ENCODE results near the gene SLC22A23.

SLC22A23 gene

GRCh38 chr6:3405679-3406078, 51.2 kb downstream of the SLC22A23 start:
- H3K4me1 ChIP-seq, result no peaks in the 10 kb centered on the region; the same call in 1 of the 2 replicates
- no peak overlapping the region for H3K4me3 ChIP-seq
- no peaks in the 10 kb centered on the region for H3K27me3 ChIP-seq (ENCODE audit: low read depth)
- no peaks in the 10 kb centered on the region for H3K36me3 ChIP-seq (replicated peaks)
- DNase-seq (ENCODE audit: low spot score in 2 of 2), result no peak
- no peaks in the 10 kb centered on the region for H3K9me3 ChIP-seq
- in situ Hi-C loops (cut with MboI; ENCODE audit: low sequenced_read_pairs), result no loop called here

DNA sequence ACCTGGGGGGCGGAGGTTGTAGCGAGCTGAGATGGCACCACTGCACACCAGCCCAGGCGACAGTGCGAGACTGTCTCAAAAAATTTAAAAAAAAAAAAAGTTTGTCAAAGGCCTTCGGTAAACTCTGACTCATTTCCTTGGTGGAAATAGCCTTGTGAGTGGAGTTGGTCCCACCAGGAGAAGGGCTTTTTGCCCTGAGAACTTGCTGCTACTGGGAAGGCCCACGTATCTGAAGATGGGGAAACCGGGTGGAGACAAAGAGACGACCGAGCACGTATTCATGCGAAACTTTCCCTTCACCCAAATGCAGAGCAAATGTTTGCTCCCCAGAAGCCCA, 51.7 kb downstream of the SLC22A23 start:
- no peaks in the 10 kb centered on the region for H3K9me3 ChIP-seq
- DNase-seq (ENCODE audit: low spot score in 2 of 2), result no peak
- no peaks in the 10 kb centered on the region for H3K36me3 ChIP-seq (replicated peaks)
- H3K4me1 ChIP-seq, result no peaks in the 10 kb centered on the region; the same call in 1 of the 2 replicates
- in situ Hi-C loops (cut with MboI; ENCODE audit: low sequenced_read_pairs), result no loop called here
- H3K4me3 ChIP-seq, result no peak overlapping the region
- no peaks in the 10 kb centered on the region for H3K27me3 ChIP-seq (ENCODE audit: low read depth)

DNA sequence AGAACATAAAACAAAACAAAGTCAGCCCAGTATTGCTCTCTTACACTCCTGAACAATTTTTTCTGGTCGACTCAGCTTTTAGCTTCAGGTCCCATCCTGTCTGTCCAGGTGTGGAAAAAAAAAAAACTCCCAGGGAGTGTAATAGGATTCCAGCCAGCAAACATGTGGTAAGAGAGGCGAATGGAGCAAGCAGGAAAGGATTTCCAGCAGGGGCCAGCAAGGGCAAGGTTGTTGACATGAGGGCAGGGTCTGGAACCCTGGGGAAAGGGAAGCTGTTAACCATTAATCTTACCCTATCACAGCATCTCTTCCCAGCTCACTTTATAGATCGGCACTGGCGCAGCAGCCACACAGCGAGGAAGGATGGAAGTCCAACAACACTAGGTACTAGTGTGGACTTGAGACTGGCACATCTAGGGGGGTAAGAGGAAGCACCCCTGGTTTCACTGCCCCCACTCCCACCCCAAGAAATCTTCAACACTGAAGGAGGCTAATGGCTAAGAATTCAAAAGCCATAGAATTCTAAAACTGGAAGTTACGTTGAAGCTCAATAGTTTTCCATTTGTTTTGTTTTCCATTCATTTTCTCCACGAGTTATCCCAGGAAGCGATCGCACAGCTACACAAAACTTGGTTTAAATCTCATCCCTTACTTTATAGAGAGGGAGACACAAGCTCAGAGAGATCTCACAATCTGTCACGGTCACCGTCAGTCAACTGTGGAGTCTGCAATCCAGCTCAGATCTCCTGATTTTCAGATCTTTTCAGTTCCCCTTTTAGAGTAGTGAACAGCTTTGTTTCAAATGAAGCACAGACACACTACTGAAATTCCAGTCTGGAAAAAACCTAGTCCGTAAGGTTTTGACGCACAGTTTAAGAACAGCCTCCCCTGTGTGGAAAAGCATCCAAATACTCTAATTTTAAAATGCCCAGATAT, 53.3 kb downstream of the SLC22A23 start:
- no peak for DNase-seq (ENCODE audit: low spot score in 2 of 2)

GRCh38 chr6:3402310-3403237, 54.3 kb downstream of the SLC22A23 start:
- Histone ChIP-seq H3K4me3 (no peak overlapping the region), H3K9me3 (no peaks in the 10 kb centered on the region), H3K4me1 (no peaks in the 10 kb centered on the region), H3K27me3 (ENCODE audit: low read depth) (no peaks in the 10 kb centered on the region), H3K36me3 (replicated peaks) (no peaks in the 10 kb centered on the region)
- in situ Hi-C loops (cut with MboI; ENCODE audit: low sequenced_read_pairs), result no loop called here
- no peak for DNase-seq (ENCODE audit: low spot score in 2 of 2)

More for the DNA sequence above, 53.3 kb downstream of the SLC22A23 start:
- Histone ChIP-seq H3K27me3 (ENCODE audit: low read depth) (no peaks in the 10 kb centered on the region), H3K4me1 (no peaks in the 10 kb centered on the region), H3K4me3 (no peak overlapping the region), H3K9me3 (no peaks in the 10 kb centered on the region), H3K36me3 (replicated peaks) (no peaks in the 10 kb centered on the region)
- in situ Hi-C loops (cut with MboI; ENCODE audit: low sequenced_read_pairs), result no loop called here

GRCh38 chr6:3400162-3400561, 56.7 kb downstream of the SLC22A23 start:
- no peak for DNase-seq (ENCODE audit: low spot score in 2 of 2)
- Histone ChIP-seq H3K9me3 (no peaks in the 10 kb centered on the region), H3K4me1 (no peaks in the 10 kb centered on the region), H3K4me3 (no peak overlapping the region), H3K36me3 (replicated peaks) (no peaks in the 10 kb centered on the region), H3K27me3 (ENCODE audit: low read depth) (no peaks in the 10 kb centered on the region)
- in situ Hi-C loops (cut with MboI; ENCODE audit: low sequenced_read_pairs), result no loop called here

DNA sequence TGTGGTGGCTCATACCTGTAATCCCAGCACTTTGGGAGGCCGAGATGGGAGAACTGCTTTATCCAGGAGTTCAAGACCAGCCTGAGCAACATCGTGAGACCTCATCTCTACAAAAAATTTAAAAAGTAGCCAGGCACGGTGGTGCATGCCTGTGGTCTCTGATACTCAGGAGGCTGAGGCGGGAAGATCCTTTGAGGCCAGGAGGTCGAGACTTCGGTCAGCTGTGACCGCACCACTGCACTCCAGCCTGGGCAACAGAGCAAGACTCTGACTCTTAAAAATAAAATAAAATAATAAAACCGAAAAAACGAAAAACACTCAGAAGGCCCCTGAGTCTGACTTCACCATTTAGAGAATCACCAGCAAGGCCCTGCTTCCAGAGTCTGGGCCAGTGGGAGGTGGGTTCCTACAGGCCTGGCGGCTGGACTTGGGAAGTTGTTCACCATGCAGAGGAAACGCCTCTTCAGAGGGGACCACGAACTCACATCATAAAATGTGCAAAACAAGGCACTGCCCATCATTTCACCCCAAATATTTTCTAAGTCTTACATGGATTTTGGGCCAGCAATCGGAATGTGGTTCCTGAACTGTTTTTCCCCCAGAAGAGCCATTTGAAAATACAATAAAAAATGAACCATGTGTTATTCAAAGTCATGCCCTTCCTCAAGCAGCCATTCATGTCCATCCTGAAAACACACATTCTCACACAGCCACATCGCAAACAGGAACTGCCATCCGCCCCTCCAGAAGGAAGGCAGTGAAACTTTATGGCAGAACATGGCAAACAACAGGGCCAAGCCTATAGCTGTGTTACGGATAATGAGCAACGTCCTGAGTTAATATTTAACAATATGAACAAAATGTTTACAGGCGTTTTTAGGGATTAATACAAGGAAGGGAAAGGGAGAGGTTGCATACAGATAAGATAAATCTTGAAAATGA, 57.8 kb downstream of the SLC22A23 start:
- no peak overlapping the region for H3K4me3 ChIP-seq
- no peak for DNase-seq (ENCODE audit: low spot score in 2 of 2)
- no peaks in the 10 kb centered on the region for H3K36me3 ChIP-seq (replicated peaks)
- H3K9me3 ChIP-seq, result no peaks in the 10 kb centered on the region
- no peaks in the 10 kb centered on the region for H3K27me3 ChIP-seq (ENCODE audit: low read depth)
- H3K4me1 ChIP-seq, result no peaks in the 10 kb centered on the region
- in situ Hi-C loops (cut with MboI; ENCODE audit: low sequenced_read_pairs), result no loop called here

DNA sequence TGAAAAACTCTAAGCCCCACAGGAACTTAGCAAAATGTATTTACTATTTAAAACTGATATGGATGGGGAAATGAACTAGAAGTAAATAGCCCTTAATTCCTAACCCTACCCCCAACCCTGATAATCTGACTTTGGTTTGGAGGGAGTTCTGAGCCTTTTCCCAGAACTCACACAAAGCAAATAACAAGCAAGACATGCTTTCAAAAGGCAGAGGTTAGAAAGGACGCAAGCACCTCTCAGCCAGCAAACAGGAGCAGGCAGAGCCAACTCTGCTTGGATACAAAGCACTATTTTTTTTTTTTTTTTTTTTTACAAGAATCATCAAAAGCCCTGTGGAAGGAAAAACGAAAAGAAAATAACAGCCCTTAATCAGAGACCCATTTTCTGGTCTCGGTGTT, 58.7 kb downstream of the SLC22A23 start:
- H3K4me3 ChIP-seq, result no peak overlapping the region
- no peaks in the 10 kb centered on the region for H3K36me3 ChIP-seq (replicated peaks)
- no peaks in the 10 kb centered on the region for H3K4me1 ChIP-seq
- H3K9me3 ChIP-seq, result no peaks in the 10 kb centered on the region
- no peak for DNase-seq (ENCODE audit: low spot score in 2 of 2)
- H3K27me3 ChIP-seq (ENCODE audit: low read depth), result no peaks in the 10 kb centered on the region
- in situ Hi-C loops (cut with MboI; ENCODE audit: low sequenced_read_pairs), result no loop called here

- Histone ChIP-seq H3K36me3 (replicated peaks) (no peaks in the 10 kb centered on the region), H3K9me3 (no peaks in the 10 kb centered on the region), H3K4me1 (no peaks in the 10 kb centered on the region), H3K27me3 (ENCODE audit: low read depth) (no peaks in the 10 kb centered on the region), H3K4me3 (no peak overlapping the region)
- in situ Hi-C loops (cut with MboI; ENCODE audit: low sequenced_read_pairs), result no loop called here
- no peak for DNase-seq (ENCODE audit: low spot score in 2 of 2)
Measured at GRCh38 chr6:3397229-3398164, 59.4 kb downstream of the SLC22A23 start.

DNA sequence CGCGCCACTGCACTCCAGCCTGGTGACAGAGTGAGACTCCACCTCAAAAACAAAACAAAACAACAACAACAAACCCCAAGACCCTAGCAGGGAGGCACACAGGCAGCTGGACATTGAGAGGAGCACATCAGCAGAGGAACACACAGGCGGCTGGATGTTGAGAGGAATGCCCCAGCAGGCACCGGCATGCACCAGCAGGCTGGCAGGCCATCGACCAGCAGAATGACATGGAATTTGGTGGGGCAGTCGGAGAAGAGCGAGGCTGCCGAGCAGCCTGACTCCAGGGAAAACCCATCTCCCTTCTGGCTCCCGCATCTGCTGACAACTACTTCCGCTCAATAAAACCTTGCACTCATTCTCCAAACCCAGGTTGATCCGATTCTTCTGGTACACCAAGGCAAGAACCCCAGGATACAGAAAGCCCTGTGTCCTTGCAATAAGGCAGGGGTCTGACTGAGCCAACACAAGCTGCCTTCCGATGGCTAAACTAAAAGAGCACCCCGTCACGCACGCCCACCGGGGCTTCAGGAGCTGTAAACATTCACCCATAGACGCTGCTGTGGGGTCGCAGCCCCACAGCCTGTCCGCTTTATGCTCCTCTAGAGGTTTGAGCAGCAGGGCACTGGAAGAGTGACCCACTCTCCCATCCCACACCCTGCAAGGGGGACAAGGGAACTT, 60.2 kb downstream of the SLC22A23 start:
- Histone ChIP-seq H3K27me3 (ENCODE audit: low read depth) (no peaks in the 10 kb centered on the region), H3K36me3 (replicated peaks) (no peaks in the 10 kb centered on the region), H3K4me1 (no peaks in the 10 kb centered on the region), H3K4me3 (no peak overlapping the region), H3K9me3 (no peaks in the 10 kb centered on the region)
- in situ Hi-C loops (cut with MboI; ENCODE audit: low sequenced_read_pairs), result no loop called here
- DNase-seq (ENCODE audit: low spot score in 2 of 2), result no peak

DNA sequence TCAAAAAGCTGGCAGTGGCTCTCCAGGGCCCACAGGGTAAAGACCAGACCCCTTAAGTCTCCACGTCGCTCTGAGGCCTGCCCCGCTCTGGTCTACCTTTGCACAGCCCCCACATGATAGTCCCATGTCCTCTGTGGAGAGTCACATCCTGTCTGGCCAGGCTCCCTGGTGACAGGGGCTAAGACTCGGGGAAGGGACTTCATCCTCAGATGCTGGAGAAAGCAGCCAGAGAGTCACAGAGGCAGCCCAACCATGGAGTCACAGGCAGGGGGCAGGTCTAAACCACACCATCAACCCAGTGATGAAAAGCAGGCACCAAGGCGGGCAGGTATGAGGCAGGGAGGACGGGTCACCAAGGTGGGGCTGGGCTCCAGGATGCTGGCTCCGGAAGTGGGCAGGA, 62.2 kb downstream of the SLC22A23 start:
- in situ Hi-C loops (cut with MboI; ENCODE audit: low sequenced_read_pairs), result no loop called here

GRCh38 chr6:3393836-3394202, 63.0 kb downstream of the SLC22A23 start:
- H3K9me3 ChIP-seq, result no peaks in the 10 kb centered on the region
- DNase-seq (ENCODE audit: low spot score in 2 of 2), result no peak
- in situ Hi-C loops (cut with MboI; ENCODE audit: low sequenced_read_pairs), result no loop called here

More for the DNA sequence above, 62.2 kb downstream of the SLC22A23 start:
- Histone ChIP-seq H3K36me3 (replicated peaks) (no peaks in the 10 kb centered on the region), H3K9me3 (no peaks in the 10 kb centered on the region), H3K27me3 (ENCODE audit: low read depth) (no peaks in the 10 kb centered on the region), H3K4me3 (no peak overlapping the region), H3K4me1 (no peaks in the 10 kb centered on the region)
- DNase-seq (ENCODE audit: low spot score in 2 of 2), result no peak

More at GRCh38 chr6:3393836-3394202, 63.0 kb downstream of the SLC22A23 start:
- Histone ChIP-seq H3K27me3 (ENCODE audit: low read depth) (no peaks in the 10 kb centered on the region), H3K36me3 (replicated peaks) (no peaks in the 10 kb centered on the region), H3K4me3 (no peak overlapping the region), H3K4me1 (no peaks in the 10 kb centered on the region)
